Measurements from ENCODE around the gene RAB11FIP4. TPM values are rescaled to one million over a fixed set of nuclear protein-coding genes. Genes with fewer than 3 reads are reported as not detected.

RAB11FIP4 gene
- total and polyA plus RNA-seq, 2 of the 8 experiments (the other 6 are each of a cell fraction or from before 2014, with no cell fraction given) = 21.7 to 53.2 TPM

DNA sequence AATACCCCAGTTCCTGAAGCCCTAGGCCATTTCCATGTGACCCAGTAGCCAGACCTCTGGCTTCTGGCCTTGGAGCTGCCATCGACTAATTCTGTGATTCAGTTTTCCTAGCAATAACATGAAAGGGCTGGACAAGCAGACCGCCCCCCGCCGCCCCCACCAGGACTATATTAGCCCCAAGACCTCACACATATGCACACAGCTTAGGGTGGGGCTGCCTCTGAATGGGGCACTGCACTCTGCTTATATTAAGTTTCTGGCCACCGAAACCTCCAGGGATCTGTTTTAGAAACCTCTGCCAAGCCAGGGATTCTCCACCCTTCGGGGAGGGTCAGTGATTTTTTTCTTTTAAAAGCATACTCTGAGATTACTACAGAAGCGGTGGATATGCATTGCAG lies 2.3 kb downstream of the RAB11FIP4 start (continued):
- TF ChIP-seq, protein P1, sequence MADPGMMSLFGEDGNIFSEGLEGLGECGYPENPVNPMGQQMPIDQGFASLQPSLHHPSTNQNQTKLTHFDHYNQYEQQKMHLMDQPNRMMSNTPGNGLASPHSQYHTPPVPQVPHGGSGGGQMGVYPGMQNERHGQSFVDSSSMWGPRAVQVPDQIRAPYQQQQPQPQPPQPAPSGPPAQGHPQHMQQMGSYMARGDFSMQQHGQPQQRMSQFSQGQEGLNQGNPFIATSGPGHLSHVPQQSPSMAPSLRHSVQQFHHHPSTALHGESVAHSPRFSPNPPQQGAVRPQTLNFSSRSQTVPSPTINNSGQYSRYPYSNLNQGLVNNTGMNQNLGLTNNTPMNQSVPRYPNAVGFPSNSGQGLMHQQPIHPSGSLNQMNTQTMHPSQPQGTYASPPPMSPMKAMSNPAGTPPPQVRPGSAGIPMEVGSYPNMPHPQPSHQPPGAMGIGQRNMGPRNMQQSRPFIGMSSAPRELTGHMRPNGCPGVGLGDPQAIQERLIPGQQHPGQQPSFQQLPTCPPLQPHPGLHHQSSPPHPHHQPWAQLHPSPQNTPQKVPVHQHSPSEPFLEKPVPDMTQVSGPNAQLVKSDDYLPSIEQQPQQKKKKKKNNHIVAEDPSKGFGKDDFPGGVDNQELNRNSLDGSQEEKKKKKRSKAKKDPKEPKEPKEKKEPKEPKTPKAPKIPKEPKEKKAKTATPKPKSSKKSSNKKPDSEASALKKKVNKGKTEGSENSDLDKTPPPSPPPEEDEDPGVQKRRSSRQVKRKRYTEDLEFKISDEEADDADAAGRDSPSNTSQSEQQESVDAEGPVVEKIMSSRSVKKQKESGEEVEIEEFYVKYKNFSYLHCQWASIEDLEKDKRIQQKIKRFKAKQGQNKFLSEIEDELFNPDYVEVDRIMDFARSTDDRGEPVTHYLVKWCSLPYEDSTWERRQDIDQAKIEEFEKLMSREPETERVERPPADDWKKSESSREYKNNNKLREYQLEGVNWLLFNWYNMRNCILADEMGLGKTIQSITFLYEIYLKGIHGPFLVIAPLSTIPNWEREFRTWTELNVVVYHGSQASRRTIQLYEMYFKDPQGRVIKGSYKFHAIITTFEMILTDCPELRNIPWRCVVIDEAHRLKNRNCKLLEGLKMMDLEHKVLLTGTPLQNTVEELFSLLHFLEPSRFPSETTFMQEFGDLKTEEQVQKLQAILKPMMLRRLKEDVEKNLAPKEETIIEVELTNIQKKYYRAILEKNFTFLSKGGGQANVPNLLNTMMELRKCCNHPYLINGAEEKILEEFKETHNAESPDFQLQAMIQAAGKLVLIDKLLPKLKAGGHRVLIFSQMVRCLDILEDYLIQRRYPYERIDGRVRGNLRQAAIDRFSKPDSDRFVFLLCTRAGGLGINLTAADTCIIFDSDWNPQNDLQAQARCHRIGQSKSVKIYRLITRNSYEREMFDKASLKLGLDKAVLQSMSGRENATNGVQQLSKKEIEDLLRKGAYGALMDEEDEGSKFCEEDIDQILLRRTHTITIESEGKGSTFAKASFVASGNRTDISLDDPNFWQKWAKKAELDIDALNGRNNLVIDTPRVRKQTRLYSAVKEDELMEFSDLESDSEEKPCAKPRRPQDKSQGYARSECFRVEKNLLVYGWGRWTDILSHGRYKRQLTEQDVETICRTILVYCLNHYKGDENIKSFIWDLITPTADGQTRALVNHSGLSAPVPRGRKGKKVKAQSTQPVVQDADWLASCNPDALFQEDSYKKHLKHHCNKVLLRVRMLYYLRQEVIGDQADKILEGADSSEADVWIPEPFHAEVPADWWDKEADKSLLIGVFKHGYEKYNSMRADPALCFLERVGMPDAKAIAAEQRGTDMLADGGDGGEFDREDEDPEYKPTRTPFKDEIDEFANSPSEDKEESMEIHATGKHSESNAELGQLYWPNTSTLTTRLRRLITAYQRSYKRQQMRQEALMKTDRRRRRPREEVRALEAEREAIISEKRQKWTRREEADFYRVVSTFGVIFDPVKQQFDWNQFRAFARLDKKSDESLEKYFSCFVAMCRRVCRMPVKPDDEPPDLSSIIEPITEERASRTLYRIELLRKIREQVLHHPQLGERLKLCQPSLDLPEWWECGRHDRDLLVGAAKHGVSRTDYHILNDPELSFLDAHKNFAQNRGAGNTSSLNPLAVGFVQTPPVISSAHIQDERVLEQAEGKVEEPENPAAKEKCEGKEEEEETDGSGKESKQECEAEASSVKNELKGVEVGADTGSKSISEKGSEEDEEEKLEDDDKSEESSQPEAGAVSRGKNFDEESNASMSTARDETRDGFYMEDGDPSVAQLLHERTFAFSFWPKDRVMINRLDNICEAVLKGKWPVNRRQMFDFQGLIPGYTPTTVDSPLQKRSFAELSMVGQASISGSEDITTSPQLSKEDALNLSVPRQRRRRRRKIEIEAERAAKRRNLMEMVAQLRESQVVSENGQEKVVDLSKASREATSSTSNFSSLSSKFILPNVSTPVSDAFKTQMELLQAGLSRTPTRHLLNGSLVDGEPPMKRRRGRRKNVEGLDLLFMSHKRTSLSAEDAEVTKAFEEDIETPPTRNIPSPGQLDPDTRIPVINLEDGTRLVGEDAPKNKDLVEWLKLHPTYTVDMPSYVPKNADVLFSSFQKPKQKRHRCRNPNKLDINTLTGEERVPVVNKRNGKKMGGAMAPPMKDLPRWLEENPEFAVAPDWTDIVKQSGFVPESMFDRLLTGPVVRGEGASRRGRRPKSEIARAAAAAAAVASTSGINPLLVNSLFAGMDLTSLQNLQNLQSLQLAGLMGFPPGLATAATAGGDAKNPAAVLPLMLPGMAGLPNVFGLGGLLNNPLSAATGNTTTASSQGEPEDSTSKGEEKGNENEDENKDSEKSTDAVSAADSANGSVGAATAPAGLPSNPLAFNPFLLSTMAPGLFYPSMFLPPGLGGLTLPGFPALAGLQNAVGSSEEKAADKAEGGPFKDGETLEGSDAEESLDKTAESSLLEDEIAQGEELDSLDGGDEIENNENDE (IDR thresholded peaks at IDR 0.05; ENCODE audit: insufficient replicate concordance, low read length) = no peak
- TF ChIP-seq SP1 (IDR thresholded peaks at IDR 0.05; ENCODE audit: low read depth, low read length) = no peak
- TF ChIP-seq SUZ12 (IDR thresholded peaks at IDR 0.05; ENCODE audit: low read length) = no peak
- TF ChIP-seq POU5F1 (IDR thresholded peaks at IDR 0.05; ENCODE audit: low read depth, low read length) = no peak
